Breast epithelium (tissue), 4 donors: Measurements from ENCODE around the gene SPIB. TPM values are rescaled to one million over a fixed set of nuclear protein-coding genes. Genes with fewer than 3 reads are reported as not detected.
"Not testable (repeated sequence)": the region's sequence is repeated elsewhere in the genome, so short reads cannot be mapped to it uniquely, and the experiment has no call there.

ENCODE experiments used
- DNase-seq, 2 donors: peaks; one replicate each; pipeline ENCODE4 v3.0.0-alpha.2; 2019; ENCODE audit warnings: low spot score in 2 of 2
- H3K27ac ChIP-seq, 2 donors: fragments of 200-600 bp; sonication (generic) in 1 of 2; one replicate each; pipeline ENCODE4 v1.5.1; 2016 to 2019; ENCODE audit warnings: mild to moderate bottlenecking in 1 of 2
- H3K27me3 ChIP-seq, 2 donors: fragments of 200-600 bp; sonication (generic) in 1 of 2; one replicate each; pipeline versions ENCODE4 v1.5.1 to v1.6.0; 2017 to 2019; ENCODE audit warnings: control low read depth in 1 of 2, mild to moderate bottlenecking in 1 of 2
- H3K36me3 ChIP-seq: fragments of 200-600 bp; one replicate; pipeline ENCODE4 v1.5.1; 2019
- H3K4me1 ChIP-seq, 2 donors: fragments of 200-600 bp; sonication (generic); one replicate each; pipeline ENCODE4 v1.5.1; 2016 to 2019; ENCODE audit warnings: control low read depth in 1 of 2
- H3K4me3 ChIP-seq, 3 donors: fragments of 200-600 bp; sonication (generic); 1 replicate in 2 of 3; 2 replicates in 1 of 3; pipeline ENCODE4 v1.5.1; 2016 to 2019; ENCODE audit warnings: mild to moderate bottlenecking in 3 of 3, moderate library complexity in 2 of 3
- H3K9me3 ChIP-seq, 2 donors: fragments of 200-600 bp; sonication (generic) in 1 of 2; one replicate each; pipeline ENCODE4 v1.5.1; 2016 to 2019; ENCODE audit warnings: control low read depth in 1 of 2
- CTCF ChIP-seq, 3 donors: fragments of 450-650 bp; IDR thresholded peaks; one replicate each; pipeline ENCODE4 v1.5.1; 2016 to 2017; ENCODE audit warnings: antibody characterized with exemption in 3 of 3, mild to moderate bottlenecking in 3 of 3, moderate library complexity in 3 of 3
- POLR2A ChIP-seq: fragments of 450-650 bp; IDR thresholded peaks from one replicate; pipeline ENCODE4 v1.6.1; 2016; ENCODE audit warnings: antibody characterized with exemption, mild to moderate bottlenecking, moderate library complexity
- POLR2AphosphoS5 ChIP-seq, 3 donors: sonication (generic); formaldehyde crosslinking; IDR thresholded peaks; one replicate each; pipeline ENCODE4 v1.6.1; 2017; ENCODE audit warnings: antibody characterized with exemption in 3 of 3
- intact Hi-C: fragments of 100-400 bp; cut with DNase I; formaldehyde crosslinking; loops from one replicate; pipeline ENCODE4 v1.15.1; 2023; ENCODE audit warnings: low total_unique reads
- total RNA-seq, 3 donors: library from RNA; depleted of rRNA; stranded (reverse); fragments of >200 nt; gene quantifications; one replicate each; pipeline ENCODE4 v1.1.0, GENCODE V29; 2016

The SPIB gene
- total RNA-seq, 3 donors from 2014 or later = 0.33 TPM; not detected in 2

GRCh38 chr19:50384685-50385535 lies 33.8 kb upstream of the SPIB start:
- intact Hi-C loops = no loop called here
- peak overlapping the region; percentile 62 to 75 (median 65) for H3K4me3 ChIP-seq
- no peak for TF ChIP-seq CTCF (IDR thresholded peaks at IDR 0.05)
- no peak for TF ChIP-seq POLR2A
- TF ChIP-seq POLR2AphosphoS5 (IDR thresholded peaks at IDR 0.05) = no peak
- no peak for DNase-seq
- peak overlapping the region; percentile 84 to 97 for H3K27ac ChIP-seq
- no peaks in the 10 kb centered on the region for H3K27me3 ChIP-seq
- no peaks in the 10 kb centered on the region for H3K4me1 ChIP-seq
- peaks cover 8% of the 10 kb centered on the region for H3K36me3 ChIP-seq
- H3K9me3 ChIP-seq = no peaks in the 10 kb centered on the region

- intact Hi-C loops = no loop called here
- no peak for DNase-seq
- Histone ChIP-seq H3K4me1 (no peaks in the 10 kb centered on the region), H3K4me3 (no peak overlapping the region), H3K36me3 (peaks cover under 1% of the 10 kb centered on the region), H3K9me3 (no peaks in the 10 kb centered on the region), H3K27ac (no peak overlapping the region), H3K27me3 (no peaks in the 10 kb centered on the region)
- TF ChIP-seq CTCF (IDR thresholded peaks at IDR 0.05) (no peak), POLR2A (no peak), POLR2AphosphoS5 (IDR thresholded peaks at IDR 0.05) (no peak)
Observed at GRCh38 chr19:50387176-50387867, 31.4 kb upstream of the SPIB start.

- Histone ChIP-seq H3K36me3 (no peaks in the 10 kb centered on the region), H3K27ac (no peak overlapping the region), H3K4me3 (no peak overlapping the region), H3K4me1 (no peaks in the 10 kb centered on the region), H3K9me3 (no peaks in the 10 kb centered on the region), H3K27me3 (no peaks in the 10 kb centered on the region)
- no peak for DNase-seq
- intact Hi-C loops = no loop called here
- TF ChIP-seq CTCF (IDR thresholded peaks at IDR 0.05) (no peak), POLR2AphosphoS5 (IDR thresholded peaks at IDR 0.05) (no peak)
Observed at GRCh38 chr19:50387868-50388245, 30.9 kb upstream of the SPIB start.

GRCh38 chr19:50390295-50390694 lies 28.4 kb upstream of the SPIB start:
- H3K27ac ChIP-seq, H3K36me3 ChIP-seq, intact Hi-C loops, DNase-seq, H3K27me3 ChIP-seq, H3K4me3 ChIP-seq, H3K4me1 ChIP-seq, H3K9me3 ChIP-seq: not testable (repeated sequence)

- H3K9me3 ChIP-seq, H3K27ac ChIP-seq, DNase-seq, H3K4me3 ChIP-seq, H3K4me1 ChIP-seq, H3K36me3 ChIP-seq, intact Hi-C loops, H3K27me3 ChIP-seq: not testable (repeated sequence)
Observed at GRCh38 chr19:50390952-50391351, 27.8 kb upstream of the SPIB start.

- Histone ChIP-seq H3K36me3 (no peaks in the 10 kb centered on the region), H3K4me1 (no peaks in the 10 kb centered on the region), H3K27me3 (no peaks in the 10 kb centered on the region), H3K27ac (no peak overlapping the region), H3K4me3 (no peak overlapping the region), H3K9me3 (no peaks in the 10 kb centered on the region)
- no peak for TF ChIP-seq CTCF (IDR thresholded peaks at IDR 0.05)
- no peak for TF ChIP-seq POLR2AphosphoS5 (IDR thresholded peaks at IDR 0.05)
- TF ChIP-seq POLR2A = no peak
- DNase-seq = no peak
- intact Hi-C loops = no loop called here
Observed at GRCh38 chr19:50392759-50393158, 26.0 kb upstream of the SPIB start.
